ENCODE measurements around the gene TYROBP.
"Not testable (repeated sequence)": the region's sequence is repeated elsewhere in the genome, so short reads cannot be mapped to it uniquely, and the experiment has no call there.

The TYROBP gene

GRCh38 chr19:35908010-35908441, at the start of gene TYROBP:
Gene TYROBP (minus strand): TSS chr19:35908295. CDS start chr19:35908228, 67 bp downstream.
- DNase-seq (ENCODE audit: low read depth in 2 of 2), result no peak

GRCh38 chr19:35957411-35957810, 49.3 kb upstream of the TYROBP start:
- not testable (repeated sequence) for DNase-seq (ENCODE audit: low read depth in 2 of 2)

- no peak for DNase-seq (ENCODE audit: low read depth in 2 of 2)
Measured at GRCh38 chr19:35955881-35956634, 48.0 kb upstream of the TYROBP start.

GRCh38 chr19:35949131-35949530, 41.0 kb upstream of the TYROBP start:
- no peak for DNase-seq (ENCODE audit: low read depth in 2 of 2)

- no peak for DNase-seq (ENCODE audit: low read depth in 2 of 2)
Measured at GRCh38 chr19:35946203-35946602, 38.1 kb upstream of the TYROBP start.

GRCh38 chr19:35945121-35945790, 37.2 kb upstream of the TYROBP start:
- DNase-seq (ENCODE audit: low read depth in 2 of 2), result no peak

GRCh38 chr19:35944556-35944955, 36.5 kb upstream of the TYROBP start:
- DNase-seq (ENCODE audit: low read depth in 2 of 2), result no peak

GRCh38 chr19:35943321-35944301, 35.5 kb upstream of the TYROBP start:
- DNase-seq (ENCODE audit: low read depth in 2 of 2), result no peak

GRCh38 chr19:35942235-35942634, 34.1 kb upstream of the TYROBP start:
- DNase-seq (ENCODE audit: low read depth in 2 of 2), result no peak

- DNase-seq (ENCODE audit: low read depth in 2 of 2), result no peak
Measured at GRCh38 chr19:35940839-35941238, 32.7 kb upstream of the TYROBP start.

GRCh38 chr19:35940078-35940775, 32.1 kb upstream of the TYROBP start:
- DNase-seq (ENCODE audit: low read depth in 2 of 2), result no peak

- no peak for DNase-seq (ENCODE audit: low read depth in 2 of 2)
Measured at GRCh38 chr19:35939307-35940077, 31.4 kb upstream of the TYROBP start.

GRCh38 chr19:35938282-35939224, 30.5 kb upstream of the TYROBP start:
- DNase-seq (ENCODE audit: low read depth in 2 of 2), result no peak

GRCh38 chr19:35937345-35938281, 29.5 kb upstream of the TYROBP start:
- DNase-seq (ENCODE audit: low read depth in 2 of 2), result no peak

- DNase-seq (ENCODE audit: low read depth in 2 of 2), result no peak
Measured at GRCh38 chr19:35936738-35937268, 28.7 kb upstream of the TYROBP start.

- DNase-seq (ENCODE audit: low read depth in 2 of 2), result peak; percentile 41 to 43
Measured at GRCh38 chr19:35935911-35936737, 28.0 kb upstream of the TYROBP start, which contains the start of gene LRFN3. Gene LRFN3 (plus strand): TSS chr19:35936374. CDS start chr19:35939426, 3,052 bp downstream.
